Activated T-helper 1 cell treated with Interleukin-2 at 50 U/mL for 16 hours (primary cell): ENCODE results near the gene APBA2.

ENCODE experiments used
- DNase-seq: peaks from one replicate; pipeline ENCODE4 v3.0.0-alpha.2; 2020; ENCODE audit warnings: low read depth

APBA2 gene

DNA sequence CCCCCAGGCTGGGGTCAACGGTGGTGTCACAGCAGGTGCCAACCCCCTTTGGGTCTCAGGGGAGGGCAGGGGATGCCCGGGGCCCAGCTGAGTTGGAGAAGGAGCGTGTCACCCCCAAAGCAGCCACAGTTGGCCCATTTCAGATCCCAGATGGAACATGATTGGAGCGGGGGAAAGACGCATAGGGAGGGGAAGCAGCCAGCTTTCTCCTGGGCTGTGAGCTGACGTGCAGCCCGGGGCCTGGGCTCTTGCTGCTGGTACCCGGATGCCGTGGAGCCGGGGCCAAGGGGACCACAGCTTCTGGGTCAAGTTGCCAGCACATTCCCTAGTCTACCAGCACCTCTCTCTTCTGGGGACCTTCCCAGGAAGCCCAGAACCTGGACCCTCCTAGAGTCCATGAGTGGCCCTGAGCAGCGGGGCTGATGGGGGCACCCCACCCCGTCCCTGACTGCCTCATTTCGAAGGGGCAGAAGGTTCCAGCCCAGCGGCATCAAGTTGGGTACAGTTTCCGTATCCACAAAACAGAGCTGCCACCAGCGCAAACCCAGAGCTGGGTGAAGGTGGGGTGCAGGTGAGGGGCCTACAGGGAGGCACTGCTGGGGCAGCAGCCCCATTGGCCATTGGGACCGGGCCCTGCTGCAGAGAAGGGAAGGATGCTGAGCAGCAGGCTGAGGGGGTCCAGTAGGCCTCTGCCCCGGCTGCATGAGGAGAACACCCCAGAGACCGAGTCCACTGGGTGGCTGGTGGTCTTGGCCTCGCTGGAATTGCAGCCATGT, 235.0 kb downstream of the APBA2 start:
- DNase-seq, result no peak

DNA sequence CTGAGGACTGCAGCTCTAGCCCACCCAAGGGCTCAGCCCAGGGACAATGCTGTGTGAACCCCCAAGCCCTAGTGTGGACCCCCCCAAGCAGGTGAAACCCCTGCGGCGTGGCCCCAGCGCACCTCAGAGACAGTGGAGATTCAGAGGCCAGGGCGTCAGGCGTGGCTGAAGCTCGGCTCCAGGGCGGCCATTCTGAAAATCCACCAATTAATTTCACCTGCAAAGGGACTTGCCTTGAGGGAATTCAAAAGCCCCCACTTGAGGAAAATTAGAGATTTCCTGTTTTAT, 235.5 kb downstream of the APBA2 start:
- DNase-seq, result no peak

DNA sequence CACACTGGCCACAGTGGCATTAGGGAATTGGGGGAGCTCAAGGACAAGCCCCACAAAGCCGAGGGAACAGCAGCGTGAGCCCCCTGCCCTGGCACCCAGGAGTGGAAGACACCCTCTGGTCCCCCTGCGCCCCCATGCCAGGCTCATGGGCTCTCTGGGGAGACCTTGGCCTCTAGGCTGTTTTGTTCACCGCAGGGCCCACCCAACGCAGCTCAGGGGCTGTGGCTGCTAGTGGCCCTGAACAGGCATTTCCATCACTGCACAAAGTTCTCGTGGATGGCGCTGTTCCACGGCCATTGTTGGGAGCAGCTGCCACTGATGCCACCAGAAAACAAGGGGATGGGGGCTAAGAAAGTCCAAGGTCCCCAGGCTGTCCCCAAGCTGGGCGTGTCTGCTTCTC, 236.1 kb downstream of the APBA2 start:
- DNase-seq, result no peak

DNA sequence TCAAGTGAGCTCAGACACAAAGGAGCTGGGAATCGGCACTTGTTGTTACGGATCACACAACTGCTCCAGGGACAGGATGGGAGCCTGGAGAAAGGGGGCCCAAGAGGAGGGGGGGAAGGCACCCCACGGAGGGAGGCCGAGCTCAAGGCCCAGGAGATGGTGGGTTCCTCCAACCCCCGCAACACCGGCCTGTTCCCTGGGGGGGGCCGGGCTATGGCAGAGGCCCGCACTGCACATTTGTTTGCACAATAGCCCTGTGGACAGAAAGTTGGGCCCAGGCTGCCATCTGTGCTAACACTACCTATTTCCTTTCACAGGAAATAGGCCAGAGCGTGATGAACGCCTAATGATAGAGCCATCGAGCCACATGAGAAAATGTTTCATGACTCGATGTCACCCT, 236.7 kb downstream of the APBA2 start:
- no peak for DNase-seq

DNA sequence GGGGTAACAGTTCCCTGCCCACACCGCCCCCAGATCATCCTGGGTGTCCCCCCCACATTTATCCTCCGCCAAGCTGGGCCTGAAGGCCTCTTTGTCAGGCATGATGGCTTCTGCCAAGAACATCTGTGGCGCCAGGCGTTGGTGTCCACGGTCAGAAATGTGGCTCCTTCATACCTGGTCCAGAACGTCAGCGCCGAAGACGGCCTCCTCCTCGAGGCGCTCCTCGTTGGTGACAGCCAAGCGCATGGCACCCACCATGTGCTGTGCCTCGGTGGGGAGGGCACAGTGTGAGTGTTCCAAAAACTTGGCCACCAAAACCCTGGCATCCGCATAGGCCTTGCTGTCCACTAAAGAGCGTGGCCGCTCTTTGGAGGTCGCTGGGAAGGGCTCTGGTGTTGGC, 237.4 kb downstream of the APBA2 start:
- DNase-seq, result no peak

DNA sequence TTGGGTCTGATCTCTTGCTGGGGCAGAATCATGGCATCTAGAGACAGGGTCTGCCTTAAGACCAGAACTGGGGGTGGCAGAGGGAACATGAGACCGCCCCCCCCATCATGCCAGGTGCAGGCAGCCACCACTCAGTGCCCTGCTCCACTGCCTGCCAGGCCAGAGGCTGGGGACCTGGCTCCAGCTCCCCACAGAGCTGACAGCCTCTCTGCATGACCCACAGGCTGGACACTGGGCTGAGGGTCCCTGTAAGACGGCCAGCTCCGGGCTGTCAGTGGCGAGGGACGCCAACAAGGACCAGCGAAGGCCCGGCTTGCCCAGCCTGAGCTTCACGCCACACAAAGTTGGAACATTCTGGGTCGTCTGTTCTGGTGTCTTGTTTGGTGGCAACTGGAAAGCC, 238.2 kb downstream of the APBA2 start:
- DNase-seq, result no peak

DNA sequence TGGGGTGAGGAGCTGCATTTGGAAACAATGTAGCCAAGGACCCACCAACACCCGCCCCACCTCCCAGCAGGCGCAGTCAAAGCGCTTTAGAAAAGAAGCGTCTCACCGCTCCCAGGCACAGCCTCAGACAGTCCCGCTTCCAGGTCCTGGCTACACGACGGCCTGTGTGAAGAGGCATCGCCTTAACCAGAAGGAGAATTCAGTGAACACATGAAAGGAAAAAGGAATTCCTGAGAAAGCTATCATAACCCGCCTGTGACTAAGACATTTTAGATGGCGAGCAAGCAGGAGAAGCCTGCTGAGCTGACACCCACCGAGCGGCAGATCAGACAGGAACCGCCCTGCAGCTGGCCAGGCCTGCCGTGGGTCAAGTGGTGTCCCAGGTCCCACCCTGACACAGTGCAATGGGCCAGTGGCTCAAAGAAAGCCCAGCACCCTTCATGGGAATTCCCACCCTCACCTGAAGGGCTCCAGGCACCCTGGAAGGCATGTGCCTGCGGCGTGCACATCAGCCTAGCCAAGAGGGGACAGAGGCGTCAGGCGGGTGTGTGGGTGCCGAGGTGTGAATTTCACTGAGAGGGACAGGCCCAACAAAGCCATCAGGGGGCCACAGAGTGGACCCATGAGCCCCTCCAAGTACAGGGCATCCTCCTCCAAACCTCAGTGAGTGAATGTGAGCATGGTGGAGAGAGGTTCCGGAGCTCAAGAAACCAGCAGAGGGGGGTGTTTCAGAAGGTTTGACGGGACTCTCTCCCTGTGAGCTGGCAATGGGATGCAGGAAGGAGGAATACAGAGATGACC, 239.0 kb downstream of the APBA2 start:
- DNase-seq, result no peak

DNA sequence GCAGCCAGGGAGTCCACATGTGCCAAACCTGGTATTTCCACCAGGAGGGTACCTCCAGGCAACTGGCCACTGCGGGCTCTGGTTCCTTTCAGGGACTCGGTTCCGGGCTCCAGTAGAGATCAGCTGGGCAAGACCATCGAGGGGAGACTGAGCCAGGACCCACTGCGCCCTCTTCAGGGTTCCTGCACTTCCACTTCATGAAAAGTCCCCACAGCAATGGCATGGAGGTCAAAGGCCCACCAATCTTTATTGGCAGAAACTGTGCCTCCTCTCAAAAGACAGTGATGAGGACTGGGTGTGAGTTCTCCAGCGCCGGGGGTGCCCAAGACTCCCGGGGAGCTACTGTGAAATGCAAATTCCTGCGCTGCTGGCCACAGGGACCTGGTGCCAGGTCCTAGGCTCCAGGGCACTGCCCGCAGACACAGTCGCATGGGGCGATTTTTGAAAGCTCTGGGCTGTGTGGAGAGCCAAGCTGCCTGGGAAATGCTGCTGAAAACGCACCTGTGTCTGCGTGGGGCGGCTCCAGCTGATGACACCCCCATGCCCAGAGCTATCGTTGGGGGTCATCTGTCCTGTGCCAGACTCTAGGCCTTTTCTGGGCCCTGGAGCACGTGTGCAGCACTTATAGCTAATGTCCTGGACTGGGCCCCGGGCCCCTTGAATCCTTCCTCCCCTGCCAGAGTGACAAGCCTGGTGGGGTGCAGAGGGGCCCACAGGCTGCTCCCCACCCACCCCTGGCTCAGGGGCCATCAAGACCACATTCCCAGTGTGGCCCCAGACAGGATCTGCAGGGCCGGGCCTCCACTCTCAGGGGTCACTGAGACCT, 239.8 kb downstream of the APBA2 start:
- DNase-seq, result no peak

DNA sequence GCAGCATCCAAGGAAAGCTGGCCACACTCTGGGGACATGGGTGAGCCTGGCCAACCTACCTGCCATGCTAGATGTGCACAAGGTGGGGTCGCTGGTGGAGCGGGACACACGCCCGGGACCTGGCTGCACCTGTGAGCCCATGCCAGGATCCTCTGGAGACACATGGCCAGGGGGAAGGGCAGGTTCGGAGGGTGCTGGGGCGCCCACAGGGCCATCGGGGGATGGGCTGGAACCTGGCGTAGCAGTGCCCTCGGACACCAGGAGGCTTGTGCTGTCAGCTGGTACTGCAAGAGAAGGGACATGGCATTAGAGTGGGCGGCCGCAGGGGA, 240.4 kb downstream of the APBA2 start:
- DNase-seq, result no peak

DNA sequence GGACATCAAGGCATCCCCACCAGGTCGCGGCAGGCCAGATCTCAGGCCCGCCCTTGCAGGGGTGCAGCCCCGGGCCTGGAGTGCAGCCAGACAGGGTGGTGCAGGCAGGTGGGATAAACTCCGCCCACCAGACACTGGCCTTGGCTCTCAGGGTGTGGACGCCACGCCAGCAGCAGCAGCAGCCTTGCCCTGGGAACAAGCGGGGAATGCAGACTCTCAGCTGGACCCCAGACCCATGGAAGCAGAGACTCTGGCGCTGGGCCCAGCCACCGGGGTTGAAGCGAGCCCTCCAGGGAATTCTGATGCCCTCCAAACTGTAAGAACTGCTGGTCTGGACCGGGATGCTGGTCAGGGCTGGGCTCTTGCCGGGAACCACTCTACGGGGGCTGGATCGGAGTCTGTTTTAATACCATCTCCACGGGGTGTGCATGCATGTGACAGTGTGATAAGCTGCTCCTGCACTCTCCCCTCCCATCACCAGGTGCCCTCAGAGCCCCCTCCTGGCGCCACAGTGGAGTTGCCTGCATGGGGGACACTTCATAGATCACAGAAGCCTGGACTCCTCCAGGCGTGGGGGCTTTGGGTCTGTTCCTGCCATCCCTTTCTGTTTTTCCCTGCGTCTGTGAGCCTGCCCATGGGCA, 241.2 kb downstream of the APBA2 start:
- no peak for DNase-seq

DNA sequence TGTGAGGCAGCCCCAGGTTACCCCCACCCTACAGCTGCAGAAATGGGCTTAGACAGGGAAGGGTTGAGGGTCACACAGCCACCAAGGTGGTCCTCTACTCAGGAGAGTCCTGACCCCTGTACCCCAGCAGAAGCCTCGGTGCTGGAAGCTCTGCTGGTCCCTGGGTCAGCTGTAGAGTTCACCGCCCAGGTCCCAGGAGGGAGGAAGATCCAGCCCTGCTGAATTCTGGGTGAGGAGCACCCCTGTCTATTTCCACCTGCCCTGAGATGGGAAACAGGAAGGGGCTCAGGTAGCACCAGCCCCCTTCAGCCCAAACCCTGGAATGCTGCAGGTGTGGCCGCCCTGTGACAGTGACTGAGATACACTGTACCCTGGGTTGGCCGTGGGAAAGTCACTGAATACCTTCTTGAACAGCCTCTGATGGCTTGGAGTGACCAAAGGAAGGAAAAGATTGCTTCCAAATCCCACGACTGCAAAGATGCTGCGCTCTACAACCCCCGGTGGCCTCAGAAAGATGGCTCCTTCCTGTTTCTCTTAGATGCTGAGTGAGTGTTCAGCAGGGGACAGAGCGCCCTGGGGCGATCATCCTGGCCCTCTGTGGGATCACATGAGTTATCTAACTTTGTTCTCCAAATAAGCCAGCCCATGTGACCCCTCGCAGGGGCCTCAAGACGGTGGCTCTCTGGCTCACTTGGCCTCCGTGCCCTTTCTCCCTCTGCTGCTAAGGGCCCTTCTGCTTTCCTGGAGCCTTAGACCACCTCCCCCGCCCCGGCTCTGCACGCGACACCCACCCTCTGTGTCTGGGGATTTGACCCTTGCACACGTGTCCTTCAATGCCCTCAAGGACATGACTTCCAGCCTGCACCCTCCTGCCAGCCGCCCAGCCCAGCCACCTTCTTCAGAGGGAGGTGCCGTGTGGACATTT, 242.0 kb downstream of the APBA2 start:
- DNase-seq, result no peak

DNA sequence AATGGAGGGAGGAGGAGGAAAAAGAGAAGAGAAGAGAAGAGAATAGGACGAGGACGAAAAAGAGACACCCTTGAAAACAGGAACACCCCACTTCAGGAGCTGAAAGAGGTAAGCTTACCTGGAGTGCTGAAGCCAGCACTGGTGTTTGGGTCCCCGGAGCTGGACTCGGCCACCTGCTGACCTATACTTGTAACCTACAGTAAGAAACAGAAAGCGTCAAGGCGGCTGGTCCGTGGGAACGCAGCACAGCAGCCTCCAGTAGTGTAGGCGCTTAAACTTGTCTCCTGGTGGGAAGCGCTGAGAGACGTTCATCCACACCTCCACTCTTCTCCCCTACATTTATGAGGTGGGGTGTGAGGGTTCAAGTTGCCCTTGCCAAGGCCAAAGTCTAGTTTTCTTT, 242.9 kb downstream of the APBA2 start:
- no peak for DNase-seq

DNA sequence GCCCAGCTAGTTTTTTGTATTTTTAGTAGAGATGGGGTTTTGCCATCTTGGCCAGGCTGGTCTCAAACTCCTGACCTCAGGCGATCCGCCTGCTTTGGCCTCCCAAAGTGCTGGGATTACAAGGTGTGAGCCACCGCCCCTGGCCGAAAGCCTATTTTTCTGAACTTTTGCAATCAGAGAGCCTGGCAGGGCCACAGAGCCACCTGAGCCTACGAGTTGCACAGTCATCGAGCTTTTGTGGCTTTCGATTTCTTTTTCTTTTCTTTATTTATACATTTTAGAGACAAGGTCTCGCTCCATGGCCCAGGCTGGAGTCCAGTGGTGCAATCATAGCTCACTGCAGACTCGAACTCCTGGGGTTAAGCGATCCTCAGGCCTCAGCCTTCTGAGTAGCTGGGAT, 243.4 kb downstream of the APBA2 start:
- DNase-seq, result no peak

DNA sequence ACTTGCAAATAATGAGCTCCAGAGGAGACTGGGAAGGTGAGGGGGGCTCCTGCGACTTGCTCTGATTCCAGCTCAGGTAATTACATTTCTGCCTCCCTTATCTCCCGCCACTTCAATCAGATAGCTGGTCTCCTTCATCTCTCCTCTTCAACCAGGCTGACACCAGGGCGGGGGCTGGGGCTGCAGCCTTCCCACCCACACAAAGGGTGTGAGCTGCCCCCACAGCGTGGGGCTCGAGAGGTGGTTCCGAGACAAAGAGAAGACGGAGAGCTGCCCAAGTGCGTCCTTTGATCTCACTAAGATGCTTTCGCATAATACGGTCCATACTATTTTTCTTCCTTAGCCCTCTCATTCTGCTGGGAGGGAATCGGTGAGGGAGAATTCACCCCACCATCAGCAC, 244.2 kb downstream of the APBA2 start:
- DNase-seq, result no peak

DNA sequence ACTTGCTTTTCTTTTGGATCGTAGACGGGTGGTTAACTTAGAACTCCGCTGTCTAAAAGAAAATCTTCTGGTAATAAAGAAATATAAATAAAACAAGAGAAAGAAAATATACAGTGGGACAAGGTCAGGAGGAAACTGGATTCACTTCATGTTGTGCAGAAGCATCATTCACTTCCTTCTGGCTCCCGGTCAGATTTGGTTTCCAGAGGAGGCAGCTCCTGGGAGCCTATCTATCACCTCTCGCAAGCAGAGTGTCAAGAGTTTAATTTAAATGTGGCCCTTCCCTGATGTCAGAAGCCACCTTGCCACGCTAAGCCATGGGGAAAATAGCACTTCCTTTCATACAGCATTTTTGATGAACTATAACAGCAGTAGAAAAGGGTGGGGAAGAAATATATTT, 244.7 kb downstream of the APBA2 start:
- DNase-seq, result no peak

DNA sequence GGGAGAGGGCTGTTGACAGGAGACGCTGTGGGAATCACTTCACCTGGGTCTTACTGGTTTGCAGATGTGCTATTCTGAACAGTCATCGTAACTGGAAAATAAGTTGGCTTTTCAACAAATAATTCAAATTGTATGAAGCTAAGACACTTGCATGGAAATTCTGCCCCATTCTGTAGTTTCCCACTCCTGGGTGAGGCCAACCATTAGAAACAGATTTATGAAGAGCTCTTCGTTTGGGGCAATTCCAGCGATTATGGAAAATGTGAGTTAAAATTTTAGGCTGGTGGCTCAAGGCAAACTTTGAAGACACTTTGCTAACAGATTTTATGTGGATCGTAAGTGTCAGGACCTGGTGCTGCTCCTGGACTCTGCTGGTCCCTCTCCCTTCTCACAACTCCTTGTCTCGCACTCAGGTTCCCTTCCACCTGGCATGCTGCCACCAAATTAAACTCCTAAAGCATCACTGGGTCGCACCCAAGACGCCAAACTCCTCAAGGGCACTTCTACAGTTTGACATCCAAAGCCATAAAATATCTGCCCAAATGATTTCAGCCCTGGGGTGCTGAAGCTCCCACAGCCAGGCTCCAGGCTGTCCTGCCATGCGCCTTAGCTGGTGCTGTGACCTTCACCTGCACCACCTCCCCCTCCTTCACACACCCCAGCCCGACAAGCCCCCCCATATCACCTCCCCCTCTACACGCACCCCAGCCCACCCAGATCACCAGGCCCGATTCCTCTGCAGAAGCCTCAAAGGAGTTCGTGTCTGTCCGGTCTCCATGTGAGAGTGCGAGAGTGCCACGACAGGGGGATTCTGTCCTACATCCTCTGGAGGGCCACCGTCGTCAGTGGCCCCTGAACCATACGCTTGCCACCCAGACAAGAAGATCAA, 245.4 kb downstream of the APBA2 start:
- no peak for DNase-seq

DNA sequence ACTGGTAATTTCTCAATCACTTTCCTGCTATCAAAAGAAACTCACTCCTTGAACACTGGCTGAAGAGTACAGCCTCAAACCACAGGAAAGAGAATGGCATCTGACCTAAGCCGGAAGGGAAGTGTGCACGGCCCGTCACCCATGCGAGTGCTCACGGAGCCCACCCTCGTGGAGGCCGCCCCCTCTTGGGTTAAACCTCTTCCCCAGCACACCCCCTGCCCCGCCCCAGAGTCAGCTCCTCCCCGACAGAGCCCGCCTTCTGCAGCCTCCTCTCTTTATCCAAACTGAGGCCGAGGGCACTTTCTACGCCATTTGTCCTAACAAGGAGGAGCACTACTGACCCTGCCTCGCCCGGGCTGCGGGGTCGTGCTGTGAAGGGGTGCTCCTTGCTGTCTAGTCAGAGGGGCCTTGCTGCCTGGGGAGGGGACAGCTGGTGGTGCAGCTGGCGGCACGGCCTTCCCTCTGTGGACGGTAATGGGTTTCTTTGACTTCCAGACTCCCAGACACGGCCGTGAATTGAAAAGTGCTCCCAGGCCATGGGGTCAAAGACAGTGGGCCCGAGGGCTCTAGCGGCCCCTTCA, 246.2 kb downstream of the APBA2 start:
- DNase-seq, result no peak

DNA sequence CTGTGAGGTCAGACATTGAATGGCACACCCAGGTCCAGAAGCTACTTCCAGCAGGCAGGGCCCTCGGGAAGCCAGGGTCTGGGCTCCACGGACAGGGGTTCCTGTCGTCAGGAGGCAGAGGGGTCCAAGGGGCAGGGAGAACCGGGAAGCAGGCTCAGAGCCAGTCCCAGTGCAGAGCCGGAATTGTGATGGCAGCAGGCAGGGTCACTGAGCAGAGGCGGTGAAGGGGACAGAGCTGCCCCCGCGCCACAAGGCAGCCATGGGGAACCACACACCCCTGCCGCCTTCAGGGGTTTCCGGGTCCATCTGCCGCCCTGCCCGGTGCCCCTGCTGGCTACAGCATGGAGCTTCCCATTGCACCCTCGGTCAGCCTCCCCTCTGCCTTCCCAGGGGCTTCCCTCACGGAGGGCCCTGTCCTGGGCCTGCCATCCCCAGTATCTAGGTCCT, 247.0 kb downstream of the APBA2 start:
- no peak for DNase-seq

DNA sequence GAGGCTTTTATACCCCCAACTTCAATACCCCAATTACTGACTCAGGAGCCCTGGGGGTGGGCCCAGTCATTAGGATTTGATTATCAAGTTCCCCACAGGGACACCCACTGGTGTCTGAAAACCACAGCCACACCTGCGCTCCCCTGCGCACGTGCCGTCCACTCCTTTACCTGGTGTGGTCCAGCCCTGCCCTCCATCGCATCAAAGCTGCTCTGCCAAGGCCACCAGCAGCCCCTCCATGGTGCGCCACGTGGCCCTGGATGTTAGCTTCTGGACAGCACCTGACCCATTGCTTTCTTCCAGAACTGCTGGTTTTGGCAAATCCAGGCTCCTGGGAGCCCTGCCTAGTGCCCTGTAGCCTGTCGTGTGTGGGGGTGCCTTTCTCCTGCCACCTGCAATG, 247.5 kb downstream of the APBA2 start:
- DNase-seq, result no peak

DNA sequence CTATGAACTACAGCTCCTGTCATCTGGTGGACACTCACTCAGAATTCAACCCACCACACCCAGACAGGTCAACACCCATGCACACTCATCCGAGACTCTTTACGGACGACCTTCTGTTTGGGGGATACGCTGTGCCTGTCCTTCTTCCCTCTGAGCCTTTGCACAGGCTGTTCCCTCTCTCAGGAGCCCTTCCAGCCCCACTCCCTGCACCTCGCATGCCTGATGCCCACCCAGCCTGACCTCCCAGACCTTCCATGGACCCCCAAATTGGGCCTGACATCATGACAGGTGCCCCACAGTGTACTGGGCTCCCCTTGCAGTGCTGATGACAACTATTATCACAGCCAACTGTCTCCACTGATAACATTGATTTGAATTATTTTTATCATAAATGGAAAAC, 248.0 kb downstream of the APBA2 start:
- DNase-seq, result no peak
